Measurements from ENCODE around the gene MAP7D2. TPM values are rescaled to one million over a fixed set of nuclear protein-coding genes. Genes with fewer than 3 reads are reported as not detected.
"Not testable (repeated sequence)": the region's sequence is repeated elsewhere in the genome, so short reads cannot be mapped to it uniquely, and the experiment has no call there.

Gene MAP7D2
- total and polyA plus RNA-seq, 4 donors, result 0.16 to 1.5 (median 0.42) TPM

DNA sequence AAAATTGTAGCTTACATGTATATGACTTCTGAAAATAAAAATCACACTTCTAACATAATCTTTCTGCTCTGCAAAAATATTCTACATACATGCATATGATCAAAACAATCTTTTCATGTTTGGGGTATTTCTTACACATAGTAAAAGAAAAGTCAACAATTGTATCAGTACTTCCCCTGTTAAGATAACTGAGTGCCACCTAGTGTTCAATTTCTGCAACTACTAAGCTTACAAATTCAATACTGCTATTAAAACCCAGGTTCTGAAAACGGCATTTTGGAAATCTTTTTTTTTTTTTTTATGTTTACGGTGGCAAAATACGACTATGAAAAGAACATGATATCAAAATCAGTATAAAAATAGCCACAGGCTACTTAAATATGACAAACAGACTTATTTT, 10.7 kb upstream of the MAP7D2 start:
- not testable (repeated sequence) for H3K9ac ChIP-seq (ENCODE audit: low read depth in 1 of 2, low read length in 2 of 2); H3K4me3 ChIP-seq (ENCODE audit: low read depth in 1 of 3, low read length in 3 of 3); H3K27me3 ChIP-seq (ENCODE audit: control insufficient read depth in 4 of 4, insufficient read depth in 4 of 4, low read length in 3 of 4); H3K4me1 ChIP-seq (ENCODE audit: control insufficient read depth in 4 of 4, insufficient read depth in 4 of 4, low read length in 3 of 4); H3K27ac ChIP-seq (ENCODE audit: low read depth in 1 of 2, low read length in 2 of 2); DNase-seq (ENCODE audit: low spot score); H3K9me3 ChIP-seq (ENCODE audit: control insufficient read depth in 4 of 4, low read length in 3 of 4)
- peaks cover 0 to 44% (median 28%) of the 10 kb centered on the region in 4 donors for H3K36me3 ChIP-seq (ENCODE audit: control insufficient read depth in 4 of 4, insufficient read depth in 3 of 4, low read depth in 1 of 4, low read length in 3 of 4)
- TF ChIP-seq, protein P1, sequence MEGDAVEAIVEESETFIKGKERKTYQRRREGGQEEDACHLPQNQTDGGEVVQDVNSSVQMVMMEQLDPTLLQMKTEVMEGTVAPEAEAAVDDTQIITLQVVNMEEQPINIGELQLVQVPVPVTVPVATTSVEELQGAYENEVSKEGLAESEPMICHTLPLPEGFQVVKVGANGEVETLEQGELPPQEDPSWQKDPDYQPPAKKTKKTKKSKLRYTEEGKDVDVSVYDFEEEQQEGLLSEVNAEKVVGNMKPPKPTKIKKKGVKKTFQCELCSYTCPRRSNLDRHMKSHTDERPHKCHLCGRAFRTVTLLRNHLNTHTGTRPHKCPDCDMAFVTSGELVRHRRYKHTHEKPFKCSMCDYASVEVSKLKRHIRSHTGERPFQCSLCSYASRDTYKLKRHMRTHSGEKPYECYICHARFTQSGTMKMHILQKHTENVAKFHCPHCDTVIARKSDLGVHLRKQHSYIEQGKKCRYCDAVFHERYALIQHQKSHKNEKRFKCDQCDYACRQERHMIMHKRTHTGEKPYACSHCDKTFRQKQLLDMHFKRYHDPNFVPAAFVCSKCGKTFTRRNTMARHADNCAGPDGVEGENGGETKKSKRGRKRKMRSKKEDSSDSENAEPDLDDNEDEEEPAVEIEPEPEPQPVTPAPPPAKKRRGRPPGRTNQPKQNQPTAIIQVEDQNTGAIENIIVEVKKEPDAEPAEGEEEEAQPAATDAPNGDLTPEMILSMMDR (IDR thresholded peaks at IDR 0.05; ENCODE audit: low read depth, low read length, missing input control), result peak; percentile 15
- peak in 1 of 2 donors; percentile 36 for TF ChIP-seq RAD21 (IDR thresholded peaks at IDR 0.05)
- WGBS, result 3% methylated on average over 3 of the region's 3 CpGs

DNA sequence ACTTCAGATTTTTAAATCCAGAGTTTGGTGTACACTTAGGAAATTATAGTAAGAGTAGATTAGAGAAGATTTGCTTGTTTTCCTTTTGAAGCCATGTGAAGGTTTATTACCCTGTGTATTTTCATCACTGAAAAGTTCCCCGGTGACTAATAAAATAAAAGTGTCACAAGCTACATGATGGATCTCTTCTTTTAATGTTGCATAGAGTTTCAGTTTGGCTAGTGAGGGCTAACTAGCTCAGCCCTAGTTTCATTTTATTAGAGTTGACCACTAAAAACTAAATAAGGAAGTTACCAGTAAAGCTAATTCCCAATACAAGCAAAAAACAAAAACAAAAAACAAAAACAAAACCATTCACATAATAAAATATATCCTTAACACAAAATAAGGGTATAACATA, 10.1 kb upstream of the MAP7D2 start:
- not testable (repeated sequence) for H3K27me3 ChIP-seq (ENCODE audit: control insufficient read depth in 4 of 4, insufficient read depth in 4 of 4, low read length in 3 of 4); DNase-seq (ENCODE audit: low spot score); H3K9ac ChIP-seq (ENCODE audit: low read depth in 1 of 2, low read length in 2 of 2); H3K27ac ChIP-seq (ENCODE audit: low read depth in 1 of 2, low read length in 2 of 2); H3K4me3 ChIP-seq (ENCODE audit: low read depth in 1 of 3, low read length in 3 of 3); H3K9me3 ChIP-seq (ENCODE audit: control insufficient read depth in 4 of 4, low read length in 3 of 4); H3K4me1 ChIP-seq (ENCODE audit: control insufficient read depth in 4 of 4, insufficient read depth in 4 of 4, low read length in 3 of 4)
- WGBS, result 95% methylated on average over 1 of the region's 1 CpG
- H3K36me3 ChIP-seq (ENCODE audit: control insufficient read depth in 4 of 4, insufficient read depth in 3 of 4, low read depth in 1 of 4, low read length in 3 of 4), result peaks cover 0 to 38% (median 24%) of the 10 kb centered on the region in 4 donors

DNA sequence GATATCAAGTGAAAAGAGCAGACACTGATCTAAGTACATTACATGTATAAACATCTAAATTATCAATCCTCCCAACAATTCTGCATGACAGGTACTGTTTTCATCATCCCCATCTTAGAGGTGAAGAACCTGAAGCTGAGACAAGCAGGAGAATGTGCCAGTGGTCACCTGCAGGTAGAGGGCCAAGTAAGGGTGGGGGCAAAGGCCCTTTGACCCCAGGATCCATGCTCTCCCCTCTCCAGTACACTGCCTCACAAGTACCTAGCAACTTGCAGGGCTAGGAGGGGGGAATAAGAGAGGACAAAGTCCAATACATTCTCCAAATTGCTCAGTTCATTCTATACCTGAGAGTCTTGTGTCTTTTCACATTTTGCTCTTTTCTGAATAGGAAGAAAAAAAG, 8.3 kb upstream of the MAP7D2 start:
- no peaks in the 10 kb centered on the region for H3K9me3 ChIP-seq (ENCODE audit: control insufficient read depth in 4 of 4, low read length in 3 of 4)
- no peak overlapping the region for H3K9ac ChIP-seq (ENCODE audit: low read depth in 1 of 2, low read length in 2 of 2)
- H3K27me3 ChIP-seq (ENCODE audit: control insufficient read depth in 4 of 4, insufficient read depth in 4 of 4, low read length in 3 of 4), result no peaks in the 10 kb centered on the region
- no peak for DNase-seq (ENCODE audit: low spot score)
- H3K4me1 ChIP-seq (ENCODE audit: control insufficient read depth in 4 of 4, insufficient read depth in 4 of 4, low read length in 3 of 4), result no peaks in the 10 kb centered on the region
- H3K27ac ChIP-seq (ENCODE audit: low read depth in 1 of 2, low read length in 2 of 2), result no peak overlapping the region
- no peak overlapping the region for H3K4me3 ChIP-seq (ENCODE audit: low read depth in 1 of 3, low read length in 3 of 3)
- no peak for TF ChIP-seq SP1 (IDR thresholded peaks at IDR 0.05)
- TF ChIP-seq, protein P2, sequence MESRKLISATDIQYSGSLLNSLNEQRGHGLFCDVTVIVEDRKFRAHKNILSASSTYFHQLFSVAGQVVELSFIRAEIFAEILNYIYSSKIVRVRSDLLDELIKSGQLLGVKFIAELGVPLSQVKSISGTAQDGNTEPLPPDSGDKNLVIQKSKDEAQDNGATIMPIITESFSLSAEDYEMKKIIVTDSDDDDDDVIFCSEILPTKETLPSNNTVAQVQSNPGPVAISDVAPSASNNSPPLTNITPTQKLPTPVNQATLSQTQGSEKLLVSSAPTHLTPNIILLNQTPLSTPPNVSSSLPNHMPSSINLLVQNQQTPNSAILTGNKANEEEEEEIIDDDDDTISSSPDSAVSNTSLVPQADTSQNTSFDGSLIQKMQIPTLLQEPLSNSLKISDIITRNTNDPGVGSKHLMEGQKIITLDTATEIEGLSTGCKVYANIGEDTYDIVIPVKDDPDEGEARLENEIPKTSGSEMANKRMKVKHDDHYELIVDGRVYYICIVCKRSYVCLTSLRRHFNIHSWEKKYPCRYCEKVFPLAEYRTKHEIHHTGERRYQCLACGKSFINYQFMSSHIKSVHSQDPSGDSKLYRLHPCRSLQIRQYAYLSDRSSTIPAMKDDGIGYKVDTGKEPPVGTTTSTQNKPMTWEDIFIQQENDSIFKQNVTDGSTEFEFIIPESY (IDR thresholded peaks at IDR 0.05), result no peak
- TF ChIP-seq GABPA (IDR thresholded peaks at IDR 0.05 in 1 of 2, conservative IDR thresholded peaks at IDR 0.05 in 1 of 2), result no peak
- TF ChIP-seq YY1 (IDR thresholded peaks at IDR 0.05), result no peak
- no peak for TF ChIP-seq FOXA2 (IDR thresholded peaks at IDR 0.05)
- TF ChIP-seq JUND (IDR thresholded peaks at IDR 0.05), result no peak
- TF ChIP-seq HNF4A (conservative IDR thresholded peaks at IDR 0.05), result no peak
- TF ChIP-seq HNF4G (IDR thresholded peaks at IDR 0.05), result no peak
- TF ChIP-seq, protein P3, sequence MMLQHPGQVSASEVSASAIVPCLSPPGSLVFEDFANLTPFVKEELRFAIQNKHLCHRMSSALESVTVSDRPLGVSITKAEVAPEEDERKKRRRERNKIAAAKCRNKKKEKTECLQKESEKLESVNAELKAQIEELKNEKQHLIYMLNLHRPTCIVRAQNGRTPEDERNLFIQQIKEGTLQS (IDR thresholded peaks at IDR 0.05), result no peak
- TF ChIP-seq, protein P4, sequence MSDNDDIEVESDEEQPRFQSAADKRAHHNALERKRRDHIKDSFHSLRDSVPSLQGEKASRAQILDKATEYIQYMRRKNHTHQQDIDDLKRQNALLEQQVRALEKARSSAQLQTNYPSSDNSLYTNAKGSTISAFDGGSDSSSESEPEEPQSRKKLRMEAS (IDR thresholded peaks at IDR 0.05), result no peak
- TF ChIP-seq, protein P5, sequence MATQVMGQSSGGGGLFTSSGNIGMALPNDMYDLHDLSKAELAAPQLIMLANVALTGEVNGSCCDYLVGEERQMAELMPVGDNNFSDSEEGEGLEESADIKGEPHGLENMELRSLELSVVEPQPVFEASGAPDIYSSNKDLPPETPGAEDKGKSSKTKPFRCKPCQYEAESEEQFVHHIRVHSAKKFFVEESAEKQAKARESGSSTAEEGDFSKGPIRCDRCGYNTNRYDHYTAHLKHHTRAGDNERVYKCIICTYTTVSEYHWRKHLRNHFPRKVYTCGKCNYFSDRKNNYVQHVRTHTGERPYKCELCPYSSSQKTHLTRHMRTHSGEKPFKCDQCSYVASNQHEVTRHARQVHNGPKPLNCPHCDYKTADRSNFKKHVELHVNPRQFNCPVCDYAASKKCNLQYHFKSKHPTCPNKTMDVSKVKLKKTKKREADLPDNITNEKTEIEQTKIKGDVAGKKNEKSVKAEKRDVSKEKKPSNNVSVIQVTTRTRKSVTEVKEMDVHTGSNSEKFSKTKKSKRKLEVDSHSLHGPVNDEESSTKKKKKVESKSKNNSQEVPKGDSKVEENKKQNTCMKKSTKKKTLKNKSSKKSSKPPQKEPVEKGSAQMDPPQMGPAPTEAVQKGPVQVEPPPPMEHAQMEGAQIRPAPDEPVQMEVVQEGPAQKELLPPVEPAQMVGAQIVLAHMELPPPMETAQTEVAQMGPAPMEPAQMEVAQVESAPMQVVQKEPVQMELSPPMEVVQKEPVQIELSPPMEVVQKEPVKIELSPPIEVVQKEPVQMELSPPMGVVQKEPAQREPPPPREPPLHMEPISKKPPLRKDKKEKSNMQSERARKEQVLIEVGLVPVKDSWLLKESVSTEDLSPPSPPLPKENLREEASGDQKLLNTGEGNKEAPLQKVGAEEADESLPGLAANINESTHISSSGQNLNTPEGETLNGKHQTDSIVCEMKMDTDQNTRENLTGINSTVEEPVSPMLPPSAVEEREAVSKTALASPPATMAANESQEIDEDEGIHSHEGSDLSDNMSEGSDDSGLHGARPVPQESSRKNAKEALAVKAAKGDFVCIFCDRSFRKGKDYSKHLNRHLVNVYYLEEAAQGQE (IDR thresholded peaks at IDR 0.05), result no peak
- TF ChIP-seq FOXA1 (IDR thresholded peaks at IDR 0.05), result no peak
- TF ChIP-seq EGR1 (IDR thresholded peaks at IDR 0.05; ENCODE audit: low read depth in 2 of 2), result no peak
- H3K36me3 ChIP-seq (ENCODE audit: control insufficient read depth in 4 of 4, insufficient read depth in 3 of 4, low read depth in 1 of 4, low read length in 3 of 4), result peaks cover 0 to 21% (median 12%) of the 10 kb centered on the region in 4 donors
